Astrocyte (in vitro differentiated cells and primary cell): ENCODE data around the gene UBL4A. TPM values are rescaled to one million over a fixed set of nuclear protein-coding genes. Genes with fewer than 3 reads are reported as not detected.

ENCODE experiments used
- DNase-seq: peaks from one replicate; pipeline ENCODE4 v3.0.0-alpha.2; 2010; ENCODE audit warnings: low read depth
- FAIRE-seq: peaks from 2 replicates; lab custom pipeline; 2011; peaks lifted over from hg19 to GRCh38; lab: Jason Lieb, UNC
- H2AFZ ChIP-seq: 2 replicates; pipeline ENCODE4 v1.6.0; 2012; ENCODE audit warnings: low read depth, low read length, inconsistent platforms
- H3K27ac ChIP-seq: 2 replicates; pipeline ENCODE4 v1.5.1; 2011; ENCODE audit warnings: low read depth, low read length, inconsistent platforms
- H3K27me3 ChIP-seq: 2 replicates; pipeline ENCODE4 v1.6.0; 2011; ENCODE audit warnings: low read length, inconsistent platforms; ENCODE audit not compliant: insufficient read depth
- H3K36me3 ChIP-seq: 2 replicates; pipeline ENCODE4 v1.5.1; 2011; ENCODE audit warnings: low read length, inconsistent platforms; ENCODE audit not compliant: insufficient read depth
- H3K4me1 ChIP-seq: 2 replicates; pipeline ENCODE4 v1.5.1; 2011; ENCODE audit warnings: low read length, inconsistent platforms; ENCODE audit not compliant: insufficient read depth
- H3K4me2 ChIP-seq: 2 replicates; pipeline ENCODE4 v1.6.0; 2012; ENCODE audit warnings: low read length, inconsistent platforms
- H3K4me3 ChIP-seq: 2 replicates; pipeline ENCODE4 v1.5.1; 2011; ENCODE audit warnings: low read depth, mild to moderate bottlenecking, low read length, inconsistent platforms; ENCODE audit not compliant: insufficient read depth
- H3K79me2 ChIP-seq: 2 replicates; pipeline ENCODE4 v1.6.0; 2012; ENCODE audit warnings: mild to moderate bottlenecking, low read length, inconsistent platforms; ENCODE audit not compliant: insufficient read depth
- H3K9ac ChIP-seq: 2 replicates; pipeline ENCODE4 v1.6.0; 2012; ENCODE audit warnings: mild to moderate bottlenecking, low read length, inconsistent platforms
- H3K9me3 ChIP-seq: 2 replicates; pipeline ENCODE4 v1.5.1; 2012; ENCODE audit warnings: low read depth, mild to moderate bottlenecking, low read length, inconsistent platforms; ENCODE audit not compliant: insufficient read depth
- H4K20me1 ChIP-seq: 2 replicates; pipeline ENCODE4 v1.6.0; 2012; ENCODE audit warnings: low read length, inconsistent platforms; ENCODE audit not compliant: insufficient read depth
- H3K27ac Mint-ChIP-seq: one replicate; pipeline ENCODE4 v1.8.0; 2021; ENCODE audit warnings: mild to moderate bottlenecking, mixed read lengths; ENCODE audit not compliant: unreplicated experiment
- H3K27me3 Mint-ChIP-seq: one replicate; pipeline ENCODE4 v1.8.0; 2021; ENCODE audit warnings: low read depth, mixed read lengths; ENCODE audit not compliant: unreplicated experiment
- H3K36me3 Mint-ChIP-seq: one replicate; pipeline ENCODE4 v1.8.0; 2021; ENCODE audit warnings: low read depth, mixed read lengths; ENCODE audit not compliant: unreplicated experiment
- H3K4me1 Mint-ChIP-seq: one replicate; pipeline ENCODE4 v1.8.0; 2021; ENCODE audit warnings: low read depth, mixed read lengths; ENCODE audit not compliant: unreplicated experiment
- H3K4me3 Mint-ChIP-seq: one replicate; pipeline ENCODE4 v1.8.0; 2021; ENCODE audit warnings: mild to moderate bottlenecking, moderate library complexity, mixed read lengths; ENCODE audit not compliant: unreplicated experiment
- H3K9me3 Mint-ChIP-seq: one replicate; pipeline ENCODE4 v1.8.0; 2021; ENCODE audit warnings: mild to moderate bottlenecking, mixed read lengths; ENCODE audit not compliant: unreplicated experiment
- CTCF ChIP-seq: IDR thresholded peaks from 2 replicates; pipeline ENCODE4 v1.5.1; 2011; ENCODE audit warnings: low read depth, mild to moderate bottlenecking, inconsistent platforms, low read length, moderate library complexity; ENCODE audit not compliant: insufficient read depth
- EZH2 ChIP-seq: IDR thresholded peaks from 2 replicates; pipeline ENCODE4 v1.6.1; 2012; ENCODE audit warnings: mild to moderate bottlenecking, low read length, inconsistent platforms; ENCODE audit not compliant: insufficient read depth
- total RNA-seq: library from RNA; stranded (reverse); gene quantifications from 2 replicates; pipeline ENCODE4 v1.2.1, GENCODE V29; 2021

UBL4A gene
- total RNA-seq, 1 donor from 2014 or later, result 25.8 TPM

GRCh38 chrX:154525606-154526490 lies 39.4 kb upstream of the UBL4A start:
- Mint-ChIP-seq H3K4me1 (peaks cover under 1% of the 10 kb centered on the region), H3K9me3 (no peaks in the 10 kb centered on the region), H3K27ac (no peak overlapping the region), H3K4me3 (no peak overlapping the region), H3K27me3 (no peaks in the 10 kb centered on the region), H3K36me3 (no peaks in the 10 kb centered on the region)
- Histone ChIP-seq H3K27me3 (no peaks in the 10 kb centered on the region), H3K9me3 (no peaks in the 10 kb centered on the region), H3K79me2 (no peaks in the 10 kb centered on the region), H3K4me2 (no peak overlapping the region), H3K9ac (no peak overlapping the region), H3K36me3 (no peaks in the 10 kb centered on the region), H2AFZ (no peak overlapping the region), H3K4me1 (peaks cover 9% of the 10 kb centered on the region), H4K20me1 (no peaks in the 10 kb centered on the region), H3K27ac (no peak overlapping the region), H3K4me3 (no peak overlapping the region)
- TF ChIP-seq CTCF (no peak), EZH2 (no peak)
- DNase-seq (no peak), FAIRE-seq (no peak)

DNA sequence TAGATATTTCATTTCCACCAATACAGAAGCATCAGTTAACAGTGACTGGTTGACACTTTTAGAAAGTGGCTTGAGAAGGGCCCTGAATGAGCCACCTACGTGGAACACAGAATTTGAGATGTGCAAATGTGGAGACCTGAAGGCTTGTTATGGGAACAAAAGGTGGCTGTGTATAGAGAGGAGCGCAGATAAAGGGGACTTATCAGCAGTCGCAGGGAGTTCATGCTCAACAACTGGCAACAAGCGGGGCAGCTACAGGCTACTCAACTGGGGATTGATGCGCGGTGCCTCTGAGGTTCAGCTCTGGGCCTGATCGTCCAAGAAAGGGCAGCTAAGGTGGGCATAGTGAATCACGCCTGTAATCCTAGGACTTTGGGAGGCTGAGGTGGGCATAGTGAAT lies 33.0 kb upstream of the UBL4A start:
- Mint-ChIP-seq H3K4me3 (no peak overlapping the region), H3K27ac (no peak overlapping the region), H3K36me3 (no peaks in the 10 kb centered on the region), H3K9me3 (no peaks in the 10 kb centered on the region), H3K4me1 (peaks cover 5% of the 10 kb centered on the region), H3K27me3 (no peaks in the 10 kb centered on the region)
- Histone ChIP-seq H3K9ac (no peak overlapping the region), H3K27ac (no peak overlapping the region), H3K4me1 (peaks cover 10% of the 10 kb centered on the region), H4K20me1 (no peaks in the 10 kb centered on the region), H3K79me2 (peaks cover 7% of the 10 kb centered on the region), H3K27me3 (no peaks in the 10 kb centered on the region), H3K36me3 (no peaks in the 10 kb centered on the region), H3K4me2 (no peak overlapping the region), H2AFZ (no peak overlapping the region), H3K9me3 (no peaks in the 10 kb centered on the region), H3K4me3 (no peak overlapping the region)
- TF ChIP-seq EZH2 (no peak), CTCF (no peak)
- DNase-seq (no peak), FAIRE-seq (no peak)
